SKM-1 treated with dmso at 0.1 percent for 144 hours (cell line): ENCODE results near the gene SRA1.

ENCODE experiments used
- DNase-seq: peaks from one replicate; lab custom pipeline; 2025; ENCODE audit not compliant: unreplicated experiment; lab: John Stamatoyannopoulos, UW

The SRA1 gene

GRCh38 chr5:140551872-140552271, 5.4 kb downstream of the SRA1 start:
- DNase-seq: no peak

DNA sequence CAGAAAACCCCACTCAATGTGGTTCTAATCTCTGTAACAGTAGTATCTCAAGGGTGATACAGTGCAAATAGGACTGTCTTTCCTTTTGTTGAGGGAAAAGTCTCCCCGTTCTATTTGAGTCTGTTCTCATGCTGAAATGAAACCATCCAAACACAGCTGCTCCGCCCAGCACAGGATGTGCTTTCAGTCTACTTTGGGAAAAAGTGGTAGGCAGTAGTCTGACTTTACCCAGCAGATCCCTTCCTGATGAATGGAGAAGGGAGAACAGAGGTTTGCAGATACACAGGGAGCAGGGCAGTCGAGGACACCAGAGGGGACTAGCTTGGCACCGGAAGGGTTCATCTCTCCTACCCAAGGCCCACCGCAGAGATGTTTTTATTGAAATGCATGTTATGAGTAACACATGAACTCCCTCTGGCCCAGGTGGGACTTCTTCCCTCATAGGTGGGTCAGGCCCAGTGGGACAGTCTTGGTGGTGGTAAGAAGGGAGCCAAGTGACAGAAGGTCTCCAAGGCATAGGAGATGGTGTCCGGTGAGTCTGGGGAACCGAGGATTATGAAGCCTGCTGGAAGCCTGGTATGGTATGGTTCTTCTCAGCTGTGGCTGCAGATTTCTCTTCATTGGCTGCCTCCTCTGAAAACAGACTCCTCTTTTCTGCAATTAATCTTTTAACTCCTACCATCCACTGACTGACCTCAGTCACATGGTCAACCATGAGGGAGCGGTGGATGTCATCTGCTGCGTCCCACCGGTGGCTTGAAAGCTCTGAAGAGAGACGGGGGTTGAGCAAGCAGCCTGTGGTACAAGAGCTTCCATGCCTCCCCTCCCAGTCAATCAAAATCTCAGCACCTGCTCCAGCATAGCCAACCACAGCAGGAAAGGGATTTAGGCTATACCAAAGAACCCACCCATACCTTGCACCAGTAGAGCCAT, 6.9 kb downstream of the SRA1 start:
- DNase-seq: no peak

GRCh38 chr5:140549237-140550144, 7.8 kb downstream of the SRA1 start:
- DNase-seq: peak; percentile 51

GRCh38 chr5:140548791-140549190, 8.5 kb downstream of the SRA1 start:
- no peak for DNase-seq

- DNase-seq: no peak
Observed at GRCh38 chr5:140548300-140548688, 9.0 kb downstream of the SRA1 start.

- peak; percentile 92 for DNase-seq
Observed at GRCh38 chr5:140547508-140548299, 9.6 kb downstream of the SRA1 start, which contains the start of gene EIF4EBP3. Gene EIF4EBP3 (plus strand): TSS chr5:140547662. CDS start chr5:140547738, 76 bp downstream.

DNA sequence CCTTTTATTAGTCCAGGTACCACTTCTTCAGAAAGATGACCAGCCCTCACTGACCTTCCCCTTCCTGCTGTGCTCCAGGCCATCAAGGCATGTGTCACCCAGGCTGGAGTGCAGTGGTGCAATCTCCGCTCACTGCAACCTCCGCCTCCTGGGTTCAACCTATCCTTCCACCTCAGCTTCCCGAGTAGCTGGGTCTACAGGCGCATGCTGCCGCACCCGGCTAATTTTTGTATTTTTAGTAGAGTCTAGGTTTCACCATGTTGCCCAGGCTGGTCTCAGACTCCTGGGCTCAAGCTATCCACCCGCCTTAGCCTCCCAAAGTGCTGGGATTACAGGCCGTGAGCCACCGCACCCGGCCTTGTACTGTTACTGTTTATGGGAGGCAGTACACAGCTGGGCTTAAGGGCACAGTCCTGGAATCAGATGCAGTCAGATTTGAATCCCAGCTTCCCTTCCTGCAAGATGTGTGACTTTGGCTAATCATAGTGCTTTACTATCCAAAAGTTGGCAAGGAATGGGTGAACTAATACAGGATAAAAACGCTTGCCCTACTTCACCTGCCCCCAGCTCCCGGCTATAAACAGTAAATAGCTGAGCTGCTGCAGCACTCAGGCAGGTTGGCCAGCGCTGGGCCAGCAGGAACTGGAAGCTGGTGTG, 10.3 kb downstream of the SRA1 start:
- DNase-seq: no peak

DNA sequence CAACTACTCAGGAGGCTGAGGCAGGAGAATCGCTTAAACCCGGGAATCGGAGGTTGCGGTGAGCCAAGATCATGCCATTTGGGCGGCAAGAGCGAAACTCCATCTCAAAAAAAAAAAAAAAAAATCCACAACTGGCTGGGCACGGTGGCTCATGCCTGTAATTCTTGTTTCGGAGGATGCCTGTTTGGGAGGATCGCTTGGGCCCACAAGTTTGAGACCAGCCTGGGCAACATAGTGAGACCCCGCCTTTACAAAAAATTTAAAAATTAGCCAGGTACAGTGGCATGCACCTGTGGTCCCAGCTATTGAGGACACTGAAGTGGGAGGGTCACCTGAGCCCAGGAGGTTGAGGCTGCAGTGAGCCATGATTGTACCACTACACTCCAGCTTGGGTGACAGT, 11.7 kb downstream of the SRA1 start:
- no peak for DNase-seq

- DNase-seq: no peak
Observed at GRCh38 chr5:140544986-140545385, 12.3 kb downstream of the SRA1 start.

DNA sequence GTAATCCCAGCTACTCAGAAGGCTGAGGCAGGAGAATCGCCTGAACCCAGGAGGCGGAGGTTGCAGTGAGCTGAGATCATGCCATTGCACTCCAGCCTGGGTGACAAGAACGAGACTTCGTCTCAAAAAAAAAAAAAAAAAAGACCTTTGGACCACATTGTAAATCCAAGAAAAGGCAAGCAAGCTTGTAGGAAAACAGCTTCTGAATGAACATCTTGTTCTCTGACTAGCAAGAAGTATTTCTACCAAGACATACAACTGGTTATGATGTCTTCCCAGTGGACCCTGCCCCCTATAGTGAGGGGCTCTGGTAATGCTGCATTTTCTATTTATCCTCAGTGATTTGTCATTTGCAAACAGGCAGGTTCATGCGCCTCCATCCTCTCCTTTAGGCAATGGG, 14.3 kb downstream of the SRA1 start:
- no peak for DNase-seq

- DNase-seq: no peak
Observed at GRCh38 chr5:140540227-140540626, 17.0 kb downstream of the SRA1 start.

- DNase-seq: no peak
Observed at GRCh38 chr5:140524003-140524402, 33.3 kb downstream of the SRA1 start.

- DNase-seq: no peak
Observed at GRCh38 chr5:140513124-140513523, 44.1 kb downstream of the SRA1 start.

GRCh38 chr5:140509898-140510297, 47.4 kb downstream of the SRA1 start:
- DNase-seq: no peak

GRCh38 chr5:140502834-140503233, 54.4 kb downstream of the SRA1 start:
- DNase-seq: no peak
